OCI-LY3 (cell line): ENCODE results near the gene USH2A.
A peak's percentile ranks its signal among the peaks of the same experiment; 100 is the strongest.

Experiments
- H2AFZ ChIP-seq: fragments of 200-600, 300-600 bp; shearing (Covaris generic); 2 replicates; pipeline ENCODE4 v1.6.0; 2014; ENCODE audit warnings: antibody characterized with exemption, low read depth, low read length
- H3K27ac ChIP-seq: fragments of 200-600, 300-600 bp; sonication (generic); 2 replicates; pipeline ENCODE4 v1.5.1; 2014; ENCODE audit warnings: mild to moderate bottlenecking, low read length, moderate library complexity, mixed read lengths
- H3K27me3 ChIP-seq: fragments of 200-600, 300-600 bp; sonication (generic); 2 replicates; pipeline ENCODE4 v1.6.1; 2014; ENCODE audit warnings: low read depth, low read length, mixed read lengths
- H3K36me3 ChIP-seq: fragments of 200-600, 300-600 bp; sonication (generic); replicated peaks from 2 replicates; pipeline ENCODE3; 2014; ENCODE audit warnings: low read depth, low read length, mixed read lengths
- H3K4me1 ChIP-seq: fragments of 300-600, 200-600 bp; sonication (generic); 2 replicates; pipeline ENCODE4 v1.6.1; 2014; ENCODE audit warnings: low read length, mixed read lengths
- H3K4me2 ChIP-seq: fragments of 200-600, 300-600 bp; sonication (generic); 2 replicates; pipeline ENCODE4 v1.6.1; 2014; ENCODE audit warnings: low read length, mixed read lengths
- H3K4me3 ChIP-seq: fragments of 300-600, 200-600 bp; sonication (generic); 2 replicates; pipeline ENCODE4 v1.5.1; 2014; ENCODE audit warnings: antibody characterized with exemption, mild to moderate bottlenecking, low read length, moderate library complexity
- H3K79me2 ChIP-seq: fragments of 300-600, 200-600 bp; shearing (Covaris generic); 2 replicates; pipeline ENCODE4 v1.6.1; 2014; ENCODE audit warnings: mild to moderate bottlenecking, low read length, mixed read lengths
- H3K9ac ChIP-seq: fragments of 300-600, 200-600 bp; shearing (Covaris generic); 2 replicates; pipeline ENCODE4 v1.6.0; 2014; ENCODE audit warnings: mild to moderate bottlenecking, low read length, moderate library complexity
- H3K9me3 ChIP-seq: fragments of 200-600, 300-600 bp; shearing (Covaris generic); 2 replicates; pipeline ENCODE4 v1.6.1; 2014; ENCODE audit warnings: low read length, mixed read lengths; ENCODE audit not compliant: insufficient read depth
- H4K20me1 ChIP-seq: fragments of 200-600, 300-600 bp; sonication (generic); 2 replicates; pipeline ENCODE4 v1.6.1; 2016; ENCODE audit warnings: low read length, mixed read lengths; ENCODE audit not compliant: insufficient read depth
- EZH2phosphoT487 ChIP-seq: fragments of 200-600 bp; shearing (Covaris generic); IDR thresholded peaks from 2 replicates; pipeline ENCODE4 v1.6.1; 2018; ENCODE audit warnings: antibody characterized with exemption, mixed run types, low read depth
- TF ChIP-seq, protein P1 (sequence below): fragments of 200-600, 300-600 bp; sonication (generic); IDR thresholded peaks from 2 replicates; pipeline ENCODE4 v1.5.1; 2014; ENCODE audit warnings: antibody characterized with exemption, low read length, low read depth

The USH2A gene

DNA sequence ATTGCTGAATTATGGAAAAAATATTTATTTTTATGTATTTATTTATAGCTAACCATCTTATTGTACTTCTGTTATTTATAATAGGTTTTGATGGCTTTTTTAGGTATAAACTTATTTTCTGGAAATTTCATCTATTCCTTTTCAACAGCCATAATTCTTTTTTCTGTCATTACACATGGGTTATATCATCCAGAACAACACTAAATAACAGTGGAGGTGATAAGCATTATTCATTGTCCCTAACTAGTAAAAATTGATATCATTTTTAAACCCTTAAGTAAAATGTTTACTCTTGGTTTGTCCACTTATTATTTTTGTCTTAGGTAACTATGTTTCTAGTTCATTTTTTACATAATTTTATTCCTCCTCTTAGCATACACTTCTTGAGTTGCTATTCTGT lies 309.1 kb downstream of the USH2A start:
- H3K9me3 ChIP-seq: no peaks in the 10 kb centered on the region
- H4K20me1 ChIP-seq: no peaks in the 10 kb centered on the region
- no peak overlapping the region for H3K27ac ChIP-seq
- H3K4me1 ChIP-seq: no peaks in the 10 kb centered on the region
- no peak for TF ChIP-seq EZH2phosphoT487
- TF ChIP-seq, protein P1, sequence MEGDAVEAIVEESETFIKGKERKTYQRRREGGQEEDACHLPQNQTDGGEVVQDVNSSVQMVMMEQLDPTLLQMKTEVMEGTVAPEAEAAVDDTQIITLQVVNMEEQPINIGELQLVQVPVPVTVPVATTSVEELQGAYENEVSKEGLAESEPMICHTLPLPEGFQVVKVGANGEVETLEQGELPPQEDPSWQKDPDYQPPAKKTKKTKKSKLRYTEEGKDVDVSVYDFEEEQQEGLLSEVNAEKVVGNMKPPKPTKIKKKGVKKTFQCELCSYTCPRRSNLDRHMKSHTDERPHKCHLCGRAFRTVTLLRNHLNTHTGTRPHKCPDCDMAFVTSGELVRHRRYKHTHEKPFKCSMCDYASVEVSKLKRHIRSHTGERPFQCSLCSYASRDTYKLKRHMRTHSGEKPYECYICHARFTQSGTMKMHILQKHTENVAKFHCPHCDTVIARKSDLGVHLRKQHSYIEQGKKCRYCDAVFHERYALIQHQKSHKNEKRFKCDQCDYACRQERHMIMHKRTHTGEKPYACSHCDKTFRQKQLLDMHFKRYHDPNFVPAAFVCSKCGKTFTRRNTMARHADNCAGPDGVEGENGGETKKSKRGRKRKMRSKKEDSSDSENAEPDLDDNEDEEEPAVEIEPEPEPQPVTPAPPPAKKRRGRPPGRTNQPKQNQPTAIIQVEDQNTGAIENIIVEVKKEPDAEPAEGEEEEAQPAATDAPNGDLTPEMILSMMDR: no peak
- H3K27me3 ChIP-seq: no peaks in the 10 kb centered on the region
- no peak overlapping the region for H3K4me2 ChIP-seq
- no peak overlapping the region for H2AFZ ChIP-seq
- H3K79me2 ChIP-seq: no peaks in the 10 kb centered on the region
- H3K4me3 ChIP-seq: no peak overlapping the region
- no peaks in the 10 kb centered on the region for H3K36me3 ChIP-seq
- H3K9ac ChIP-seq: no peak overlapping the region

DNA sequence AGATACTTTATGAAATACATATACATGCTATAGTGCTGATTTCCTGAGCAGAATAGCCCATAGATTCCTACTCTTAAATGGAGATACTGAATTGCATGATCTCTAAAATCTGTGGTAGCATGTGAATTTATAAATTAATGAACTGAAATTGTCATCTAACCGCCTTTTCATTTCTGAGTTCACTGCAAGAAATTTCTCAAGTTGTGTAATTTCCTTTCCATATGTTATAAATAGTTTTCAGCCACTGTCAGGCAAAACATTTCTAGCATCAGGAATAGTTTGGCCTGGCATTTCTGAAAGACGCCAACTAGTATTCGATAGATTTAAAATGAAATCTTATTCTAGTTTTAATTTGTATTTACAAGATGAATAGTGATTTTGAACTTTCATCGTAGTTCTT lies 310.1 kb downstream of the USH2A start:
- no peaks in the 10 kb centered on the region for H3K4me1 ChIP-seq
- H4K20me1 ChIP-seq: no peaks in the 10 kb centered on the region
- no peak overlapping the region for H3K27ac ChIP-seq
- H3K9me3 ChIP-seq: no peaks in the 10 kb centered on the region
- no peak overlapping the region for H3K4me3 ChIP-seq
- no peaks in the 10 kb centered on the region for H3K79me2 ChIP-seq
- no peak for TF ChIP-seq EZH2phosphoT487
- TF ChIP-seq, protein P1: no peak
- no peak overlapping the region for H2AFZ ChIP-seq
- no peak overlapping the region for H3K4me2 ChIP-seq
- H3K36me3 ChIP-seq: no peaks in the 10 kb centered on the region
- no peaks in the 10 kb centered on the region for H3K27me3 ChIP-seq
- no peak overlapping the region for H3K9ac ChIP-seq

DNA sequence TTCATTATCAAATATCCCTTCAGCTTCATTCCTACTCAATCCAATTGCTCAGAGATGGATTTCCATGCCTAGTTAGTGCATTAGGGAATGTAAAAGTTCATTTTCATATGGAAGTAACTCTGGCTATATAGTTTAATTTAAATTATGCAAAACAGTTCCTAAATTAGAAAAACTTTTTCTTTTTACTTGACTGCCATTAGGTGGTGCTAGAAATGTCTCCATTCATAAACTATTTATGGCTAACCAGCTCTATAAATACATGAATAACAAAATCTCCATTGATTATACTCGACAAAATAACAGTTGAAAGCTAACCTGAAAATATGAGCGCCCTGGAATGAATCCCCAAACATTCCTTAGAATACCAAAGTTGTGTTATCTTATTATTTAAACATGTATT lies 311.4 kb downstream of the USH2A start:
- Histone ChIP-seq H3K27ac (no peak overlapping the region), H3K4me3 (no peak overlapping the region), H3K27me3 (no peaks in the 10 kb centered on the region), H3K4me1 (no peaks in the 10 kb centered on the region), H3K36me3 (no peaks in the 10 kb centered on the region), H3K9me3 (no peaks in the 10 kb centered on the region), H4K20me1 (no peaks in the 10 kb centered on the region), H3K4me2 (no peak overlapping the region), H3K9ac (no peak overlapping the region), H3K79me2 (no peaks in the 10 kb centered on the region), H2AFZ (no peak overlapping the region)
- TF ChIP-seq EZH2phosphoT487: no peak
- TF ChIP-seq, protein P1: peak; percentile 44

DNA sequence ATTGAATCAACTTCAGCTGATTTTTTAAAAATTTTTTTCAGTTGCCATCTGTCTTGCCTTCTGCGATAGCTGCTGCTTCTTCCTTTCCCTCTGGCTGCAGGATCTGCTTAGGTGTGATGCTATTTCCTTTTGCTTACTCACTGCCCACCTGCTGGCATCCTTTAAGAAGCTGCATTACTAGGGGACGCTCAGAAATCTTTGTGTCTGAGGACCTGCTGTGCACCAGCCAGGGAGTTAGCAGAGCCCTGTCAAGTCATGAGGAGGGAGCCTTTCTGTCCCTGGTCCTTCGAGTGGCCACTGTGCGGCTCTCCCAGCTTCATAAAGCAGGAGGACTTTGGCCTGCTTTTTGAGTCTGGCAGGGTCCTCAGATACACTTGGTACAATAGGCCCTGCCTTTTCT lies 327.8 kb downstream of the USH2A start:
- H2AFZ ChIP-seq: no peak overlapping the region
- H3K4me2 ChIP-seq: no peak overlapping the region
- H3K9ac ChIP-seq: no peak overlapping the region
- H3K4me1 ChIP-seq: no peaks in the 10 kb centered on the region
- no peaks in the 10 kb centered on the region for H3K36me3 ChIP-seq
- H3K27me3 ChIP-seq: no peaks in the 10 kb centered on the region; the same call in 1 of the 2 replicates
- H3K79me2 ChIP-seq: no peaks in the 10 kb centered on the region
- no peak overlapping the region for H3K27ac ChIP-seq
- no peaks in the 10 kb centered on the region for H4K20me1 ChIP-seq
- no peaks in the 10 kb centered on the region for H3K9me3 ChIP-seq
- TF ChIP-seq EZH2phosphoT487: no peak
- no peak overlapping the region for H3K4me3 ChIP-seq

DNA sequence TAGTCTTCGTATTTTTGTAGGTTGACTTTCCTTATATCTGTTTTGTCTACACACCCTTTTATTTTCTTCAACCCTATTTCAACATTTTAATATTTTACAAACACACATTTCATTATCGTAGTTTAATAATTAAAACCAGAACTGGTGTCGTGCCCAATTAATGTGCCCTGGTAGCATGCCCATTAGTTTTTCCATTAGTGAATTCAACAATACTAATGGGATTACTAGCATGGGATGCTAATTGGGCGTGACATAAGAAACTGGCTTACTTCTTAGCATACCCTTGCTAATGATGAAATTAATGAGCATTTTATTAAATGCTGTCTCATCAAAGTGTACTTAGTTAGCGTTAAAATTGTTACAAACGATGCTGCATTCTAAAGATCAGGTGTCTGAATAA lies 332.7 kb downstream of the USH2A start:
- no peak overlapping the region for H3K4me2 ChIP-seq
- no peaks in the 10 kb centered on the region for H3K4me1 ChIP-seq
- no peak overlapping the region for H3K4me3 ChIP-seq
- no peaks in the 10 kb centered on the region for H3K9me3 ChIP-seq
- no peak overlapping the region for H3K27ac ChIP-seq
- no peaks in the 10 kb centered on the region for H3K79me2 ChIP-seq
- no peaks in the 10 kb centered on the region; the same call in 1 of the 2 replicates for H3K27me3 ChIP-seq
- no peaks in the 10 kb centered on the region for H3K36me3 ChIP-seq
- no peak overlapping the region for H3K9ac ChIP-seq
- no peak for TF ChIP-seq EZH2phosphoT487
- TF ChIP-seq, protein P1: no peak
- no peak overlapping the region for H2AFZ ChIP-seq
- H4K20me1 ChIP-seq: no peaks in the 10 kb centered on the region
